ENCODE data around the gene PAPPA2. TPM values are rescaled to one million over a fixed set of nuclear protein-coding genes. Genes with fewer than 3 reads are reported as not detected.

PAPPA2 gene
- total RNA-seq, 1 donor from 2014 or later: 0.50 TPM

DNA sequence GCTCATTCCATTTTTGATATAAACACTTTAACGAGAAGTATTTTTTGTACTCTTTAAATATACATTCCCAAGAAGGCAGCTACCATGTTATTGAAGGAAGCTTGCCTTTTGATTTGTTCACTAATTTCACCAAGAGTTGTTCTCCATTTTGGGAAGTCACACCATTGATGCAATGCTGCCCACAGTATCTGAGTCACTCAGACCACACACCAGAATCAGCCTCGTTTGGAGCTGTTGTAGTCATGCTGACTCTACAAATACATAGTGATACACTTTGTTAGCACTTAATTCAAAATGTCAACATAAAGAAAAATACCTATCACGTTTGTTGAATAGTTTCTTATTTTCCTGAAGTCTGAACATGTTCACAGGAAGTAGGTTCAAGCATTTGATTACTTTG, 78.7 kb downstream of the PAPPA2 start:
- H3K4me1 ChIP-seq: no peaks in the 10 kb centered on the region
- DNase-seq (no peak), ATAC-seq (no peak)
- H3K27me3 ChIP-seq (ENCODE audit: low read depth): peaks cover 6% of the 10 kb centered on the region
- H3K9me3 ChIP-seq: no peaks in the 10 kb centered on the region
- H3K27ac ChIP-seq: no peak overlapping the region
- TF ChIP-seq, protein P1, sequence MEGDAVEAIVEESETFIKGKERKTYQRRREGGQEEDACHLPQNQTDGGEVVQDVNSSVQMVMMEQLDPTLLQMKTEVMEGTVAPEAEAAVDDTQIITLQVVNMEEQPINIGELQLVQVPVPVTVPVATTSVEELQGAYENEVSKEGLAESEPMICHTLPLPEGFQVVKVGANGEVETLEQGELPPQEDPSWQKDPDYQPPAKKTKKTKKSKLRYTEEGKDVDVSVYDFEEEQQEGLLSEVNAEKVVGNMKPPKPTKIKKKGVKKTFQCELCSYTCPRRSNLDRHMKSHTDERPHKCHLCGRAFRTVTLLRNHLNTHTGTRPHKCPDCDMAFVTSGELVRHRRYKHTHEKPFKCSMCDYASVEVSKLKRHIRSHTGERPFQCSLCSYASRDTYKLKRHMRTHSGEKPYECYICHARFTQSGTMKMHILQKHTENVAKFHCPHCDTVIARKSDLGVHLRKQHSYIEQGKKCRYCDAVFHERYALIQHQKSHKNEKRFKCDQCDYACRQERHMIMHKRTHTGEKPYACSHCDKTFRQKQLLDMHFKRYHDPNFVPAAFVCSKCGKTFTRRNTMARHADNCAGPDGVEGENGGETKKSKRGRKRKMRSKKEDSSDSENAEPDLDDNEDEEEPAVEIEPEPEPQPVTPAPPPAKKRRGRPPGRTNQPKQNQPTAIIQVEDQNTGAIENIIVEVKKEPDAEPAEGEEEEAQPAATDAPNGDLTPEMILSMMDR (IDR thresholded peaks at IDR 0.05): no peak
- intact Hi-C loops (cut with DNase I): no loop called here
- no peaks in the 10 kb centered on the region for H3K36me3 ChIP-seq
- no peak overlapping the region for H3K4me3 ChIP-seq

DNA sequence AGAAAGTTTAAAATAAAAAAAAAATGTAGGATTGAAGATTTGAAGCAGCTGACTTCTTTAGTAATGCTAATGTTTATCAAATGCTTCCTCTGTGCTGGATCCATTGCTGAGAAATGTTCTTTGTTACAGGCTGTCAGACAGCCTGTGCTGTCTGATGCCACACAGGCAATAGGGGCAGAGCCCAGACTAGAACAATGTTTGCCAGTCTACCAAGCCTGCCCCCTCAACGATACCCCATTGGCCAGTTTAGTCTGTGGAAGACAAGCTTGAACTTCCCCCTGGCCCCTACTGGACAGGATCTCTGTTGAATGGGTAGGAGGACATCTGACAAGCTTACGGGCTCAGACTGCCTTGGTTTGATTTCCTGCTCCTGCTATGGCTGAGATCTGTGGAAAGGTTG, 79.4 kb downstream of the PAPPA2 start:
- DNase-seq: no peak
- no peaks in the 10 kb centered on the region for H3K9me3 ChIP-seq
- no peaks in the 10 kb centered on the region for H3K4me1 ChIP-seq
- H3K4me3 ChIP-seq: no peak overlapping the region
- intact Hi-C loops (cut with DNase I): no loop called here
- H3K36me3 ChIP-seq: no peaks in the 10 kb centered on the region
- H3K27me3 ChIP-seq (ENCODE audit: low read depth): peaks cover 6% of the 10 kb centered on the region
- H3K27ac ChIP-seq: no peak overlapping the region
- ATAC-seq: no peak
- TF ChIP-seq, protein P1 (IDR thresholded peaks at IDR 0.05): no peak

DNA sequence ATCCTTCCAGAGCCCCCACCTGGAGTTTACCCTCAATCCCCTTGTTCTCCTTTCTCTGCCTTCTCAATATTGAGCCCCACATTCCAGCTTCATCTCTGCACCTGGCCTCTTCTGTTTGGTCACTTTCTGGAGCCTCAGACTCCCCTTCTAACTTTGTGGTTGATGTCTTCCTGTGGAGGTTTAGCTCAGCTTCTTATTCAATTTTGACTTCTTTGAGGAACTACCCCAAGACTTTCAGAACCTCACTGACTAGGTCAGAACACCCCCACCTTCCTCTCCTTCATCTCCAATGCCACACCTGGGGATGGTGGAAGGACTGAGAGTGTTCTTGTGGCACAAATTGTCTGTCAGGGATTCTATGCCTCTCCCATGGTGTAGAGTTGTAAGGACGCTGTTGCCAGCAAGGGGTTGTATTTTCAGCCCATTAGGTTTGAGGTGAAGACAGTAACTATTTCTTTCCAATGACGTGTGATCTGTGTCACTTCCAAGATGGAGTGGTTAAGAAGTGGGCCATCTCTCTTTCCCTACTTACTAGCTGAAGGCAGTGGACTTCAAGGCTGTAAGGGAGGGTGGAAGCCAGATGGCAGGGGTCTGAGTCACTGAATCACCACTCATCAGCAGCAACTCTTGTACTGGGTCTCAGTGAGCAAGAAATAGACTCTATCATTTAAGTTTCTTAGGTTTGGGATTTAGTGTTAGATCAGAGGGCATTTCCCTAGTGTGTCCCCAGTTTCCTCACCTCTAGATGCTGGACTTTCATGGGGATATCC, 80.6 kb downstream of the PAPPA2 start:
- no peak overlapping the region for H3K4me3 ChIP-seq
- DNase-seq: no peak
- ATAC-seq: no peak
- H3K27ac ChIP-seq: no peak overlapping the region
- H3K27me3 ChIP-seq (ENCODE audit: low read depth): peaks cover 6% of the 10 kb centered on the region
- no peaks in the 10 kb centered on the region for H3K9me3 ChIP-seq
- H3K36me3 ChIP-seq: no peaks in the 10 kb centered on the region
- H3K4me1 ChIP-seq: no peaks in the 10 kb centered on the region
- intact Hi-C loops (cut with DNase I): no loop called here
- TF ChIP-seq, protein P1 (IDR thresholded peaks at IDR 0.05): no peak

DNA sequence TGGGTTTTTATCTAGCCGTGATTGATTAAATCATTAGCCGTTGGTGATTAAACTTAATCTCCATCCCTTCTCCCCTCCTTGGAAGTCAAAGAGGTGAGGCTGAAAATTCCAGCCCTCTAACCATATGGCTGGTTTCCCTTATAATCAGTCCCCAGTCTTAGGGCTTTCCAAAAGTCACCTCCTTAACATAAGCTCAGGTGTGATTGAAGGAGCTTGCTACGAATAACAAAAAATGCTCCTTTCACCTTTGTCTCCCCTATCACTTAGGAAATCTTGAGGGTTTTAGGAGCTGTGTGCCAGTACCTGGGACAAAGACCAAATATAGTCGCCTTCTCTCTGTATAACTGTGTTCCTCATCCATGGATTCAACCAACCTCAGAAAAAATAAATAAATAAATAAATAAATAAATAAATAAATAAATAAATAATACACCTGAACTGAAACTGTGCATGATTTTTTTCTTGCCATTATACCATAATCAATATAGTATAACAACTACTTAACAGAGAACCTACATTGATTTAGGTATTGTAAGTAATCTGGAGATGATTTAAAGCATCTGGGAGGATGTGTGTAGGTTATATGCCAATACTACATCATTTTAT, 82.2 kb downstream of the PAPPA2 start:
- H3K27me3 ChIP-seq (ENCODE audit: low read depth): peaks cover 6% of the 10 kb centered on the region
- H3K36me3 ChIP-seq: no peaks in the 10 kb centered on the region
- intact Hi-C loops (cut with DNase I): no loop called here
- ATAC-seq (no peak), DNase-seq (no peak)
- TF ChIP-seq, protein P1 (IDR thresholded peaks at IDR 0.05): no peak
- no peak overlapping the region for H3K4me3 ChIP-seq
- no peak overlapping the region for H3K27ac ChIP-seq
- no peaks in the 10 kb centered on the region for H3K4me1 ChIP-seq
- H3K9me3 ChIP-seq: no peaks in the 10 kb centered on the region

DNA sequence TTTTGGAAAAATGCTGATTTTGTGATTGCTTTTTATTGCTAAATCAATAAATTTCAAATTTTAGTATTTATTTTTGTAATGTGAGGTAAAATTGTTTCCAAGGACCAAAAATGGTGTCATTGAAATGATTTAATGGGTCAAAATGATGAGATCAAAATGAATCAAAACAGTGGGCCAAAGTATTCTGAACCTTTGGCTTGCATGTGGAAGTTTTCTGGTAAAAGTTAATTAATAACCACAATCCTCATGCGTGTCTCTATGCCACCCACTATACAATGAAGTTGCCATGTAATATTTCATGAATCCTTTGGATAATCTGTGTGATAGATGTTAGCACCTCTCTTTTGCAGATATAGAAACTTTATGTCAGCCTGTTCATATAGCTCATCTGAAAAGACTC, 83.8 kb downstream of the PAPPA2 start:
- intact Hi-C loops (cut with DNase I): no loop called here

More for the DNA sequence above, 83.8 kb downstream of the PAPPA2 start:
- no peak for DNase-seq
- H3K27ac ChIP-seq: no peak overlapping the region
- TF ChIP-seq, protein P1 (IDR thresholded peaks at IDR 0.05): no peak
- no peak for ATAC-seq
- no peaks in the 10 kb centered on the region for H3K9me3 ChIP-seq
- no peaks in the 10 kb centered on the region for H3K4me1 ChIP-seq
- peaks cover 6% of the 10 kb centered on the region for H3K27me3 ChIP-seq (ENCODE audit: low read depth)
- no peaks in the 10 kb centered on the region for H3K36me3 ChIP-seq
- no peak overlapping the region for H3K4me3 ChIP-seq

All from lower lobe of right lung (tissue), 2 donors.